ENCODE results near the gene EBLN2.

DNA sequence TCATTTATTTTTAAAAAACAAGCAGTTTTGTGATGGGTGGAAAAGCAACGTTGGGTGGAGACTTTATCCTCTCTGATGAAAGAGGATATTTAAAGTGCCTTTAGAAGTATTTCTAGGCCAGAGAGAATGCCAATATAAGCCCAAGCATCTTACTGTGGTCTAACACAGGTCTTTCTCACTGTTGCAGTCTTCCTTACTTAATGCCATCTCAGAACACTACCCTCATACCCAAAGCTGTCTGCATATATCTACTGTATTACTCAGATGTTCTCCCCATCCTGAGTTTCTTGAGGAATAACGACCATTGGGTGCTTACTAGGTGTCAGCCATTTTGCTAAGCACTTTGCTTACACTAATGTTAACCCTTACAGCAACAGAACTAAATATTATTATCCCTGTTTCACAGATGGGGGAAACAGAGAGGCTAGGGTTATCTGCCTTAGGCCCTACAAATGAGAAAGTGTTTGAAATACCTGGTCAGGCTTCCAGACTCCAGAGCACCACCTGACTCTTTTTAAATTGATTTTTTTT, 29.8 kb upstream of the EBLN2 start:
- TF ChIP-seq POLR2AphosphoS5 (IDR thresholded peaks at IDR 0.05; ENCODE audit: low read depth, low read length) (no peak), POLR2A (IDR thresholded peaks at IDR 0.05; ENCODE audit: low read depth, low read length) (no peak), PAX5 (IDR thresholded peaks at IDR 0.05; ENCODE audit: insufficient read depth, low read length, severe bottlenecking) (no peak), TAF1 (IDR thresholded peaks at IDR 0.05; ENCODE audit: low read depth, low read length) (no peak), POU2F2 (IDR thresholded peaks at IDR 0.05; ENCODE audit: low read depth, low read length) (no peak), SPI1 (IDR thresholded peaks at IDR 0.05; ENCODE audit: low read depth, low read length) (no peak)

Measured in GM12891 (cell line).